Breast epithelium (tissue), 3 donors: ENCODE data around the gene TOR4A.

Source experiments
- CTCF ChIP-seq, 3 donors: fragments of 450-650 bp; IDR thresholded peaks; one replicate each; pipeline ENCODE4 v1.5.1; 2016 to 2017; ENCODE audit warnings: antibody characterized with exemption in 3 of 3, mild to moderate bottlenecking in 3 of 3, moderate library complexity in 3 of 3
- POLR2AphosphoS5 ChIP-seq, 3 donors: sonication (generic); formaldehyde crosslinking; IDR thresholded peaks; one replicate each; pipeline ENCODE4 v1.6.1; 2017; ENCODE audit warnings: antibody characterized with exemption in 3 of 3

- no peak for TF ChIP-seq CTCF (IDR thresholded peaks at IDR 0.05)
- TF ChIP-seq POLR2AphosphoS5 (IDR thresholded peaks at IDR 0.05), result peak in 1 of 3 donors; percentile 4
Measured at GRCh38 chr9:137298401-137299202, 21.1 kb downstream of the TOR4A start.
